Stimulated activated CD8-positive, alpha-beta memory T cell treated with anti-CD3 and anti-CD28 coated beads, Interleukin-7, amount 100 ng/mL, for 48 hours (primary cell): ENCODE data around the gene PREB.

Source experiments
- DNase-seq, 2 donors: peaks; one replicate each; pipeline ENCODE4 v3.0.0-alpha.2; 2020; ENCODE audit warnings: low read depth in 1 of 2; ENCODE audit errors: extremely low read depth in 1 of 2

The PREB gene

DNA sequence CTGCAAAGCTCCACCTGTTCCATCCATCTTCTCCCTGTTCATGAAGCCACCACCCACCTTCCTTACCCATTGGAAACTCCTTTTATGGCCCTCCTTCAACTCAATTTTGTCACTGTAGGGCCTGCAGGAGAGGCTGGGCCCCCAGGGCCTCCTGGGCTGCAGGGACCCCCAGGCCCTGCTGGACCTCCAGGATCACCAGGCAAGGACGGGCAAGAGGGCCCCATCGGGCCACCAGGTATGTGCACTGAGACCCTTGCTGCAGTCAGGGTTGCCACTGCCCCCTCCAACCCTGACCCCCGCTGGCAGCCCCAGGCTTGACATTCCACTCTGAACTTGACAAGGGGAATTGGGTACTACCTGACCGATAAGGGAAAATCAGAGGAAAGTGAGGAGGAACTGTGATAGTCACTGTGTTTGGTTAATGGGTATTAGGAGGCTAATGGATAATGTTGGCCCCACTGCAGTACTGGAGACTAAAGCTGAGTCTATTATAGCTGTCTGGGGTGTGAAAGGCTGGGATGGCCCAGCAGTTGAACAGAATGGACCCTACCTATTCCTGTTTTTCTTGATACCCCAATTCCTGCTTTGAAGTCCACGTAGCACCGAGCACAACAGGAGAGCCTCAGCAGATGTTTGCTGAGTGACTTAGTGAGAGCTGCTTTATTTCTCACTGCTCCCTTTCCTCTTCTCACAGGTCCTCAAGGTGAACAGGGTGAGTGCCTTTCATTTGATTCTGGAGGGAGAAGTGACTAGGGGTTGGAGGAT is 50.0 kb downstream of the PREB start:
- DNase-seq: no peak

DNA sequence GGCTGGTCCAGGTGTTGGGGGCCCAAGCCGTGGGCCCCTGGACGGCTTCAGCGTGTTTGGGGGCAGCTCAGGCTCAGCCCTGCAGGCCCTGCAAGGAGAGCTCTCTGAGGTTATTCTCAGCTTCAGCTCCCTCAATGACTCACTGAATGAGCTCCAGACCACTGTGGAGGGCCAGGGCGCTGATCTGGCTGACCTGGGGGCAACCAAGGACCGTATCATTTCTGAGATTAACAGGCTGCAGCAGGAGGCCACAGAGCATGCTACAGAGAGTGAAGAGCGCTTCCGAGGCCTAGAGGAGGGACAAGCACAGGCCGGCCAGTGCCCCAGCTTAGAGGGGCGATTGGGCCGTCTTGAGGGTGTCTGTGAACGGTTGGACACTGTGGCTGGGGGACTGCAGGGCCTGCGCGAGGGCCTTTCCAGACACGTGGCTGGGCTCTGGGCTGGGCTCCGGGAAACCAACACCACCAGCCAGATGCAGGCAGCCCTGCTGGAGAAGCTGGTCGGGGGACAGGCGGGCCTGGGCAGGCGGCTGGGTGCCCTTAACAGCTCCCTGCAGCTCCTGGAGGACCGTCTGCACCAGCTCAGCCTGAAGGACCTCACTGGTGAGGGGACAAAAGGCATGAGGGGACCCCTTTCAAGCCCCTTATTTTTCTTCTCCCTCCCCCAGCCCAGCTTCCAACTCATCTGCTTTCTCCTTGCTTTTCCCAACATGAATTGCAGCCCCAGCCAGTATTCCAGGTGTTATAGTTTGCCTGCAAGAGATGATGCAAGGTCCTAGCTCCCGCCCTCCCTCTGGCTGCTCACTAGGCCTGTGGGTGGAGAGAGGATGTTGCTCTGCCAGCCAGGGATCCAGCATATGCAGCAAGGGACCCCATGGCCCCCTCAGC is 50.8 kb downstream of the PREB start:
- DNase-seq: no peak

GRCh38 chr2:27082773-27083409 is 51.5 kb downstream of the PREB start:
- no peak for DNase-seq

- DNase-seq: no peak
These were observed 52.3 kb downstream of the PREB start for GRCh38 chr2:27081984-27082772.
